PFSK-1 (cell line): ENCODE measurements around the gene C1orf232.

Experiments used
- FOXP2 ChIP-seq: optimal IDR thresholded peaks from 2 replicates; pipeline ENCODE3; 2011; ENCODE audit warnings: borderline replicate concordance, control low read depth, inconsistent platforms; ENCODE audit not compliant: insufficient read depth; ENCODE audit errors: extremely low read length, extremely low read depth
- POLR2AphosphoS5 ChIP-seq: IDR thresholded peaks from 2 replicates; pipeline ENCODE4 v1.6.1; 2012; ENCODE audit warnings: low read depth, mild to moderate bottlenecking, control low read depth, low read length, moderate library complexity
- REST ChIP-seq, 2 experiments: IDR thresholded peaks; 2 replicates each; pipeline versions ENCODE4 v1.6.1 to v1.8.0; 2011 to 2012; ENCODE audit warnings: low read depth in 2 of 2, low read length in 2 of 2, control low read depth in 1 of 2, inconsistent platforms in 1 of 2, mild to moderate bottlenecking in 1 of 2, moderate library complexity in 1 of 2; ENCODE audit not compliant: insufficient read depth in 1 of 2
- SIN3A ChIP-seq: IDR thresholded peaks from 2 replicates; pipeline ENCODE4 v1.6.1; 2012; ENCODE audit warnings: mild to moderate bottlenecking, low read length, moderate library complexity, borderline replicate concordance; ENCODE audit not compliant: insufficient read depth
- TAF1 ChIP-seq: IDR thresholded peaks from 2 replicates; pipeline ENCODE4 v1.6.1; 2012; ENCODE audit warnings: low read length, control low read depth, borderline replicate concordance; ENCODE audit not compliant: insufficient read depth

The C1orf232 gene

GRCh38 chr1:26153966-26154532 is 14.7 kb downstream of the C1orf232 start:
- TF ChIP-seq POLR2AphosphoS5 (no peak), REST (IDR thresholded peaks at IDR 0.05; ENCODE audit: insufficient read depth in 1 of 2, low read depth in 2 of 2, low read length in 2 of 2) (no peak), SIN3A (no peak), TAF1 (no peak), FOXP2 (no peak)

- no peak for TF ChIP-seq REST (IDR thresholded peaks at IDR 0.05; ENCODE audit: insufficient read depth in 1 of 2, low read depth in 2 of 2, low read length in 2 of 2)
- no peak for TF ChIP-seq POLR2AphosphoS5
- TF ChIP-seq SIN3A, result no peak
Measured at GRCh38 chr1:26148887-26149286, 19.9 kb downstream of the C1orf232 start.

- no peak for TF ChIP-seq TAF1
- TF ChIP-seq REST (IDR thresholded peaks at IDR 0.05; ENCODE audit: insufficient read depth in 1 of 2, low read depth in 2 of 2, low read length in 2 of 2), result no peak
- no peak for TF ChIP-seq FOXP2
- TF ChIP-seq SIN3A, result no peak
- no peak for TF ChIP-seq POLR2AphosphoS5
Measured at GRCh38 chr1:26145960-26146294, 22.8 kb downstream of the C1orf232 start.

- no peak for TF ChIP-seq REST (IDR thresholded peaks at IDR 0.05; ENCODE audit: insufficient read depth in 1 of 2, low read depth in 2 of 2, low read length in 2 of 2)
- no peak for TF ChIP-seq TAF1
- no peak for TF ChIP-seq FOXP2
- no peak for TF ChIP-seq SIN3A
- no peak for TF ChIP-seq POLR2AphosphoS5
Measured at GRCh38 chr1:26145041-26145959, 23.5 kb downstream of the C1orf232 start.
